Astrocyte (in vitro differentiated cells and primary cell): ENCODE measurements around the gene NUP153. TPM values are rescaled to one million over a fixed set of nuclear protein-coding genes. Genes with fewer than 3 reads are reported as not detected.
"Not testable (repeated sequence)": the region's sequence is repeated elsewhere in the genome, so short reads cannot be mapped to it uniquely, and the experiment has no call there.

Experiments used
- DNase-seq: peaks from one replicate; pipeline ENCODE4 v3.0.0-alpha.2; 2010; ENCODE audit warnings: low read depth
- FAIRE-seq: peaks from 2 replicates; lab custom pipeline; 2011; peaks lifted over from hg19 to GRCh38; lab: Jason Lieb, UNC
- H2AFZ ChIP-seq: 2 replicates; pipeline ENCODE4 v1.6.0; 2012; ENCODE audit warnings: low read depth, low read length, inconsistent platforms
- H3K27ac ChIP-seq: 2 replicates; pipeline ENCODE4 v1.5.1; 2011; ENCODE audit warnings: low read depth, low read length, inconsistent platforms
- H3K27me3 ChIP-seq: 2 replicates; pipeline ENCODE4 v1.6.0; 2011; ENCODE audit warnings: low read length, inconsistent platforms; ENCODE audit not compliant: insufficient read depth
- H3K36me3 ChIP-seq: 2 replicates; pipeline ENCODE4 v1.5.1; 2011; ENCODE audit warnings: low read length, inconsistent platforms; ENCODE audit not compliant: insufficient read depth
- H3K4me1 ChIP-seq: 2 replicates; pipeline ENCODE4 v1.5.1; 2011; ENCODE audit warnings: low read length, inconsistent platforms; ENCODE audit not compliant: insufficient read depth
- H3K4me2 ChIP-seq: 2 replicates; pipeline ENCODE4 v1.6.0; 2012; ENCODE audit warnings: low read length, inconsistent platforms
- H3K4me3 ChIP-seq: 2 replicates; pipeline ENCODE4 v1.5.1; 2011; ENCODE audit warnings: low read depth, mild to moderate bottlenecking, low read length, inconsistent platforms; ENCODE audit not compliant: insufficient read depth
- H3K79me2 ChIP-seq: 2 replicates; pipeline ENCODE4 v1.6.0; 2012; ENCODE audit warnings: mild to moderate bottlenecking, low read length, inconsistent platforms; ENCODE audit not compliant: insufficient read depth
- H3K9ac ChIP-seq: 2 replicates; pipeline ENCODE4 v1.6.0; 2012; ENCODE audit warnings: mild to moderate bottlenecking, low read length, inconsistent platforms
- H3K9me3 ChIP-seq: 2 replicates; pipeline ENCODE4 v1.5.1; 2012; ENCODE audit warnings: low read depth, mild to moderate bottlenecking, low read length, inconsistent platforms; ENCODE audit not compliant: insufficient read depth
- H4K20me1 ChIP-seq: 2 replicates; pipeline ENCODE4 v1.6.0; 2012; ENCODE audit warnings: low read length, inconsistent platforms; ENCODE audit not compliant: insufficient read depth
- H3K27ac Mint-ChIP-seq: one replicate; pipeline ENCODE4 v1.8.0; 2021; ENCODE audit warnings: mild to moderate bottlenecking, mixed read lengths; ENCODE audit not compliant: unreplicated experiment
- H3K27me3 Mint-ChIP-seq: one replicate; pipeline ENCODE4 v1.8.0; 2021; ENCODE audit warnings: low read depth, mixed read lengths; ENCODE audit not compliant: unreplicated experiment
- H3K36me3 Mint-ChIP-seq: one replicate; pipeline ENCODE4 v1.8.0; 2021; ENCODE audit warnings: low read depth, mixed read lengths; ENCODE audit not compliant: unreplicated experiment
- H3K4me1 Mint-ChIP-seq: one replicate; pipeline ENCODE4 v1.8.0; 2021; ENCODE audit warnings: low read depth, mixed read lengths; ENCODE audit not compliant: unreplicated experiment
- H3K4me3 Mint-ChIP-seq: one replicate; pipeline ENCODE4 v1.8.0; 2021; ENCODE audit warnings: mild to moderate bottlenecking, moderate library complexity, mixed read lengths; ENCODE audit not compliant: unreplicated experiment
- H3K9me3 Mint-ChIP-seq: one replicate; pipeline ENCODE4 v1.8.0; 2021; ENCODE audit warnings: mild to moderate bottlenecking, mixed read lengths; ENCODE audit not compliant: unreplicated experiment
- CTCF ChIP-seq: IDR thresholded peaks from 2 replicates; pipeline ENCODE4 v1.5.1; 2011; ENCODE audit warnings: low read depth, mild to moderate bottlenecking, inconsistent platforms, low read length, moderate library complexity; ENCODE audit not compliant: insufficient read depth
- EZH2 ChIP-seq: IDR thresholded peaks from 2 replicates; pipeline ENCODE4 v1.6.1; 2012; ENCODE audit warnings: mild to moderate bottlenecking, low read length, inconsistent platforms; ENCODE audit not compliant: insufficient read depth
- total RNA-seq: library from RNA; stranded (reverse); gene quantifications from 2 replicates; pipeline ENCODE4 v1.2.1, GENCODE V29; 2021

The NUP153 gene
- total RNA-seq, 1 donor from 2014 or later = 51.6 TPM

DNA sequence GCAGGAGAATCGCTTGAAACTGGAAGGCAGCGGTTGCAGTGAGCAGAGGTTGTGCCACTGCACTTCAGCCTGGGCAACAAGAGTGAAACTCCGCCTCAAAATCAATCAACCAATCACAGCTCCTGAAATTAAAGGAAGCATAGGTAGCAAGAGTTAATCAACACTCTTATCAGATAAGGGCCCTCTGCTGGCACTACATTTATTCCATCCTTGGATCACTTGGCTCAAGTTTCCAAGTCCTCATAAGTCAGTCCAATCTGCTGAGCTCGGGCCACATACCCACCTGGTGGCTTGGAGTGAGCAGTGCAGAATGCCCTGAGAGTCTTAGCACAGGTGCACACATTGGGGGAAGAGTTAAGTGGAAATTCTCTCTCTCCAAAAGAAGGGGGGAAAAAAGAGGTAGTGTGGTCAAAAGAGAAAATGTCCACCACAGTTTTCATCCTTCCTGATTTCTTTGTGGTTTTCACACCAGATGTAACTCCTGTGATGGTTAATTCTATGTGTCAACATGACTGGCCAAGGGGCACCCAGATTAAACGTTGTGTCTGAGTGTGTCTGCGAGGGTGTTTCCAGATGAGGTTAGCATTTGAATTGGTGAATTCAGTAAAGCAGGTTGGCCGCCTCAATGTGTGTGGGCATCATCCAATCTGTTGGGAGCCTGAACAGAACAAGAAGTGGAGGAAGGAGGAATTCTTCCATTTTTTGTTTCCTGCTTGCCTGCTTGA lies 120.8 kb downstream of the NUP153 start:
- no peaks in the 10 kb centered on the region for H3K9me3 Mint-ChIP-seq
- no peaks in the 10 kb centered on the region for H3K36me3 Mint-ChIP-seq
- no peaks in the 10 kb centered on the region for H3K79me2 ChIP-seq
- FAIRE-seq (no peak), DNase-seq (no peak)
- no peaks in the 10 kb centered on the region for H4K20me1 ChIP-seq
- H2AFZ ChIP-seq = no peak overlapping the region
- H3K27ac ChIP-seq = no peak overlapping the region
- no peaks in the 10 kb centered on the region for H3K27me3 ChIP-seq
- H3K36me3 ChIP-seq = no peaks in the 10 kb centered on the region
- peaks cover 20% of the 10 kb centered on the region for H3K4me1 Mint-ChIP-seq
- no peak overlapping the region for H3K4me3 ChIP-seq
- no peak overlapping the region for H3K27ac Mint-ChIP-seq
- no peak overlapping the region for H3K4me2 ChIP-seq
- H3K4me3 Mint-ChIP-seq = no peak overlapping the region
- TF ChIP-seq EZH2 (no peak), CTCF (no peak)
- H3K9me3 ChIP-seq = no peaks in the 10 kb centered on the region
- H3K9ac ChIP-seq = no peak overlapping the region
- H3K27me3 Mint-ChIP-seq = no peaks in the 10 kb centered on the region
- peaks cover 12% of the 10 kb centered on the region for H3K4me1 ChIP-seq

GRCh38 chr6:17584241-17584803 lies 122.4 kb downstream of the NUP153 start:
- peak; percentile 87 for TF ChIP-seq CTCF
- TF ChIP-seq EZH2 = no peak
- Mint-ChIP-seq H3K9me3 (no peaks in the 10 kb centered on the region), H3K27me3 (no peaks in the 10 kb centered on the region), H3K4me3 (no peak overlapping the region), H3K27ac (peak overlapping the region; percentile 77), H3K36me3 (no peaks in the 10 kb centered on the region), H3K4me1 (peaks cover 15% of the 10 kb centered on the region)
- no peak for FAIRE-seq
- no peak overlapping the region for H3K4me3 ChIP-seq
- peaks cover 4% of the 10 kb centered on the region for H3K4me1 ChIP-seq
- no peaks in the 10 kb centered on the region for H3K79me2 ChIP-seq
- peak overlapping the region; percentile 50 for H3K4me2 ChIP-seq
- H3K9ac ChIP-seq = peak overlapping the region; percentile 40
- no peaks in the 10 kb centered on the region for H4K20me1 ChIP-seq
- peak overlapping the region; percentile 6 for H2AFZ ChIP-seq
- no peaks in the 10 kb centered on the region for H3K36me3 ChIP-seq
- no peaks in the 10 kb centered on the region for H3K9me3 ChIP-seq
- no peaks in the 10 kb centered on the region for H3K27me3 ChIP-seq
- DNase-seq = peak; percentile 64
- peak overlapping the region; percentile 44 for H3K27ac ChIP-seq

DNA sequence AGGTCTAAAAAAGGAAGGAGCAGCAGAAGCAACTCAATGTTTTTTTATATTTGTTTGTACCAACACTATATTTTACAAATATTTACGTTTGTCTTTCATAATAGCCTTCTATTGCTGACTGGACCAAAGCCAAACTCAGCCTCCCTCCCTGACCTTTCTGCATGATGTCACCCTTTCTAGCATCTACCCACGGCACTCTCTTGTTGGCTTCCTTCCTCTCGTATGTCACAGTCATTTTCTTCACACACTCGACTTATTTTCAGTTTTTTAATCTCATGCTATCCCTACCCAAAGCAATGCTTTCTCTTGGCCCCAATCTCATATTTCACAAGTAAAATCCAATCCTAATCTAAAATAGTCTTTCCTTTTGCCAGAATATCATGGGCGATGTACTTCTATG lies 122.9 kb downstream of the NUP153 start:
- peak overlapping the region; percentile 77 for H3K27ac Mint-ChIP-seq
- no peaks in the 10 kb centered on the region for H3K9me3 ChIP-seq
- peak overlapping the region; percentile 50 for H3K4me2 ChIP-seq
- H3K4me1 ChIP-seq = no peaks in the 10 kb centered on the region
- no peaks in the 10 kb centered on the region for H3K36me3 ChIP-seq
- H4K20me1 ChIP-seq = no peaks in the 10 kb centered on the region
- H3K9me3 Mint-ChIP-seq = no peaks in the 10 kb centered on the region
- H3K4me3 ChIP-seq = no peak overlapping the region
- H3K79me2 ChIP-seq = no peaks in the 10 kb centered on the region
- no peaks in the 10 kb centered on the region for H3K27me3 ChIP-seq
- no peak overlapping the region for H3K4me3 Mint-ChIP-seq
- H3K27me3 Mint-ChIP-seq = no peaks in the 10 kb centered on the region
- DNase-seq (peak; percentile 28), FAIRE-seq (no peak)
- peak overlapping the region; percentile 40 for H3K9ac ChIP-seq
- TF ChIP-seq EZH2 = no peak
- TF ChIP-seq CTCF = no peak
- peak overlapping the region; percentile 6 for H2AFZ ChIP-seq
- H3K4me1 Mint-ChIP-seq = peaks cover 9% of the 10 kb centered on the region
- peak overlapping the region; percentile 44 for H3K27ac ChIP-seq
- H3K36me3 Mint-ChIP-seq = no peaks in the 10 kb centered on the region

GRCh38 chr6:17581282-17581681 lies 125.4 kb downstream of the NUP153 start:
- FAIRE-seq, H3K36me3 Mint-ChIP-seq: not testable (repeated sequence)

More at GRCh38 chr6:17581282-17581681, 125.4 kb downstream of the NUP153 start:
- H3K4me3 ChIP-seq, DNase-seq, H3K36me3 ChIP-seq, H3K27ac Mint-ChIP-seq, H2AFZ ChIP-seq, H3K9me3 Mint-ChIP-seq, H3K9me3 ChIP-seq, H3K4me1 Mint-ChIP-seq, H4K20me1 ChIP-seq, H3K27ac ChIP-seq, H3K79me2 ChIP-seq, H3K27me3 Mint-ChIP-seq, H3K4me1 ChIP-seq, H3K4me2 ChIP-seq, H3K27me3 ChIP-seq, H3K9ac ChIP-seq: not testable (repeated sequence)
- H3K4me3 Mint-ChIP-seq = peak overlapping the region; percentile 22
